Putamen (tissue), 1 donor: ENCODE results near the gene RC3H2.

ENCODE experiments used
- DNase-seq: peaks from one replicate; pipeline ENCODE4 v3.0.0-alpha.2; 2016; ENCODE audit warnings: low spot score

Gene RC3H2, protein sequence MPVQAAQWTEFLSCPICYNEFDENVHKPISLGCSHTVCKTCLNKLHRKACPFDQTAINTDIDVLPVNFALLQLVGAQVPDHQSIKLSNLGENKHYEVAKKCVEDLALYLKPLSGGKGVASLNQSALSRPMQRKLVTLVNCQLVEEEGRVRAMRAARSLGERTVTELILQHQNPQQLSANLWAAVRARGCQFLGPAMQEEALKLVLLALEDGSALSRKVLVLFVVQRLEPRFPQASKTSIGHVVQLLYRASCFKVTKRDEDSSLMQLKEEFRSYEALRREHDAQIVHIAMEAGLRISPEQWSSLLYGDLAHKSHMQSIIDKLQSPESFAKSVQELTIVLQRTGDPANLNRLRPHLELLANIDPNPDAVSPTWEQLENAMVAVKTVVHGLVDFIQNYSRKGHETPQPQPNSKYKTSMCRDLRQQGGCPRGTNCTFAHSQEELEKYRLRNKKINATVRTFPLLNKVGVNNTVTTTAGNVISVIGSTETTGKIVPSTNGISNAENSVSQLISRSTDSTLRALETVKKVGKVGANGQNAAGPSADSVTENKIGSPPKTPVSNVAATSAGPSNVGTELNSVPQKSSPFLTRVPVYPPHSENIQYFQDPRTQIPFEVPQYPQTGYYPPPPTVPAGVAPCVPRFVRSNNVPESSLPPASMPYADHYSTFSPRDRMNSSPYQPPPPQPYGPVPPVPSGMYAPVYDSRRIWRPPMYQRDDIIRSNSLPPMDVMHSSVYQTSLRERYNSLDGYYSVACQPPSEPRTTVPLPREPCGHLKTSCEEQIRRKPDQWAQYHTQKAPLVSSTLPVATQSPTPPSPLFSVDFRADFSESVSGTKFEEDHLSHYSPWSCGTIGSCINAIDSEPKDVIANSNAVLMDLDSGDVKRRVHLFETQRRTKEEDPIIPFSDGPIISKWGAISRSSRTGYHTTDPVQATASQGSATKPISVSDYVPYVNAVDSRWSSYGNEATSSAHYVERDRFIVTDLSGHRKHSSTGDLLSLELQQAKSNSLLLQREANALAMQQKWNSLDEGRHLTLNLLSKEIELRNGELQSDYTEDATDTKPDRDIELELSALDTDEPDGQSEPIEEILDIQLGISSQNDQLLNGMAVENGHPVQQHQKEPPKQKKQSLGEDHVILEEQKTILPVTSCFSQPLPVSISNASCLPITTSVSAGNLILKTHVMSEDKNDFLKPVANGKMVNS

DNA sequence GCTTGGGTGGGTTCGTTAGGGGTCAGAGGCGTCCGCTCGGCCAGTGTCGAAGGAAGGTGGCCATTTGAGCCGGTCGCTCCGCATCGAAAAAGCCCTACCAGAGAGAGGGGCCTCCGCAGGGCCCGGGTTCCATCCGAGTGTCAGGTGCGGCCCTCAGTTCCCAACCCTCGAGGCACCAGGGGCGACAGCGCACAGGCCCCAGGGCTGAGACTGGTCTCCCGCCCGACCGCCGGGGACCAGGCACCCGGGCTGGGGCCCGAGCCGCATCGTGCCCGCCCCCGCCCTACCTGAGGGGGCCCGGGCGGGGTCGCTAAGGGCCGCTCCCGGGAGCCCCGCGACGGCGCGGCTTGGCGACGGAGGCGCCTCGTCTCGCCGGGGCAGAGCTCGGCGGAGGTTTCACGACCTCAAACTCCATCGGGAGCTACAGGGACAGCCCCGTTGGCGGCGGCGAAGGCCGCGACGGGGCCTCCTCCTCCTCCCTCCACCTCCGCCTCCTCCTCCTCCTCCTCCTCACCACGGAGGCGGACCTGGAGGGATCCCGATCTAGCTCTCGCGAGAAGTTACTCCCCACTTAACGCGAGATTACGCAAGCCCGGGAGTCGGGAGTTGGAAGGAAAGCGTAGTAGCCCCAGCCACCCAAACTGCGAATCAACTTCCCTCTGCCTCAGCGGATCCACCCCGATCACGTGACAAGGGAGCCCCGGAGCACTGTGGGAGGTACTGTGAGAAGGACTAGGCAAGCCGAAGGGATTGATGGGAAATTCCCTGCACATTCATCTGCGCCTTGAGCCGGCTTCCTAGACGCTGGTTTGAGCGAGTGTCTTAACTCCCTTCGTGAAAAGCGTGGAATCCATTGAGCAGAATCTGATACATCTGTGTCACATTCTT lies at the start of gene RC3H2:
Gene RC3H2 (minus strand): TSS at position 537 of the 888 bp plus-strand sequence. CDS start 7,850 bp downstream, outside the sequence.
- DNase-seq = peak; percentile 100

- DNase-seq = no peak
Observed at GRCh38 chr9:122954253-122954691, 49.1 kb upstream of the RC3H2 start.

- DNase-seq = no peak
Observed at GRCh38 chr9:122951056-122951455, 45.9 kb upstream of the RC3H2 start.

- no peak for DNase-seq
Observed at GRCh38 chr9:122950263-122950662, 45.1 kb upstream of the RC3H2 start.

GRCh38 chr9:122949696-122950095 lies 44.5 kb upstream of the RC3H2 start:
- no peak for DNase-seq

DNA sequence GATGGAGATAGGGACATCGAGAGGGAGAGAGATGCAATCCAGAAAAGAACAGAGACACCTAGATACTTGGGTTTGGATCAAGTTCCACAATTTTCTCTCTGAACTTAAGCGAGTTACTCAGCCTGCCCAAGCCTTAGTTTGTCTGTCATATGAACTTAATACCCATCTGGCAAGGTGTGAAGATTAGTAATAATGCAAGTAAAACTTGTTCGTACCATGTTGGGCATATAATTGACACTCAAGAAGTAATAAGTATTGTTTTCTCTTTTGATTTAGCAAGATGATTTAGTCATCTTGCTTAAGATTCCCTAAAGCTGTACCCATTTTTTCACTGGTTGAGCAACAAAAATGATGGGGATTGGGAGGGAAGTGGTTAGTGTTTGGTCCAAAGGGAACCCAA lies 43.2 kb upstream of the RC3H2 start:
- no peak for DNase-seq

GRCh38 chr9:122946461-122947005 lies 41.4 kb upstream of the RC3H2 start:
- no peak for DNase-seq

- DNase-seq = no peak
Observed at GRCh38 chr9:122944960-122945888, 40.1 kb upstream of the RC3H2 start.

DNA sequence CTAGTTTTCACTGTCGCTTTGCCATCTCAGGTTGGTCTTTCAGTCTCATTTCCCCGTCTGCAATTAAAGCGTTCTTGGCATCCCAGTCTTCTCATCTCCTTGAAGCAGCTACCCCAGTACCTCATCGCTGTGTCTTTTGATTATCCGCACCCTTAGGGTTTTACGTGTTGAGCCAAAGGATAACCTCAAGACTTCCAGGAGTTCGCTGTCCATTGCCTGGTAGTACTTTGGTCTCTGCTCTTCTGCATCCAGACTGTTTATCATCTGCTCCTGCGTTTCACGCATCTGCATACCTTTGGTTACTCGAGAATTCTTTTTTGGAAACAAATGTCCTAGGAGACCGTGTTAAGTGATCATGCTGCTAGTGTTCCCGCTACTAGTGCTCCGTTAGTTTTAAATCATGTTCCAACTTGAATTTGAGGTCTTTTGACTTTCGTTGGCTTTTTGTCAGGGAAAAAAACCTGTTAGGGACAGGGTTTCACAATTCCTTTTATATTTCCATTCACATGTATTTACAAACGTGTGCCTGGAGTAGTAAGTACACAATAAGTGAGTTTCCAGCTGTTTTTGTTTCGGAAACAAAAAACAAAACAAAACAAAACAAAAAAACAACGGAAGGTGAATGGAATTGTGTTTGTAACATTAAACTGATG lies 36.5 kb upstream of the RC3H2 start:
- DNase-seq = peak; percentile 20

DNA sequence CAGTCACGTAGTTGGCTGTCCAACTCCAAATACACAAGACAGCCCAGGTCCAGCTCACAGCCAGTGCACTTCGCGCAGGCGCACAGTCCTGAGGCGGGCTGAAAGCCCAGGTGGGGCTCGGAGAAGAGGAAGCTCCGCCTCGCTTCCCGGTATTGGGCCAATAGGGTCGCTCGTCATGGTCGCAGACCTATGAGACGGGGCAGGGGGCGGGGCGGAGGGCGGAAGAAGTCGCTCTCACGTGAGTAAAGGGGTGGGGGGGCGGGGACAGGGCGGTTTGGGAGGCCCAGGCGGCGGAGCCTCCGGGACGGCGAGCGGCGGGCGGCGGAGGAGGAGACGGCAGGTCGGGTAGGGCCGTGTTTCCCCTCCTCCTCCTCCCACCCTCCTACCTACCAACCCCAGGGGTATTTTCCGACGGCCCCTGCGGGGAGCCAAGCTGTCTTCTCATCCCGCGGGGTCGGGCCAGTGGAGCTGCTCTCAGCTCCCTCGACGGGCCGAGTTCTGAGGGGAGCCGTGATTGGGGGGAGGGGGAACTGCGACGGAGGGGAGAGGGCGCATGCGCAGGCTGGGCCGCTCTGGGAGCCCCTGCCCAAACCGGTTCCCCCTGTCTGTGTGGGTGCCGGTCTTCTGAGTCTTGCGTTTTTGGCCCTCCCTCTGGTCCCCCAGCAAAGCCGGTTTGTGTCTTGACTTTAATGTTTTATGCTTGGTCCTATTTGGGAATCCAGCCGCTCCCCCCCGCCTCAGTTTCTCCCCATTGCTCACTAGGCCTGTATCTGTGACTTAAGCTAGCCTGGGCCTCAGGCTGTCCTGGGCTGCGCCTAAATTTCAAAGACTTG lies 35.8 kb upstream of the RC3H2 start, which contains the start of gene RABGAP1:
Gene RABGAP1 (plus strand): TSS at position 272 of the 833 bp plus-strand sequence. CDS start 16,040 bp downstream, outside the sequence.
- DNase-seq = peak; percentile 99

DNA sequence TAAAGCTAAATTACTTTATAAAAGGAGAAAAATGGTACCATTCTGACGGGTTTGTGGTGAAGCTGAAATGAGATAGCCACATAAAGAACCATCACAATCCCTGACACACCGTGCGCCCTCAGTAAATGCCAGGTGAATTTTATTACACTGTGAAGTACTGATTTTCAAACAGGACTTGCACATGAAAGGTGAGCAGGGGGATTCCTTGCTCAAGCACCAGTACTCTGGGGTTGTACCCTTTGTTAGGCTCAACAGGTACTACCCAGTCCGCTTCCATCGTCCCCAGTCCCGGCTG lies 35.2 kb upstream of the RC3H2 start:
- no peak for DNase-seq

DNA sequence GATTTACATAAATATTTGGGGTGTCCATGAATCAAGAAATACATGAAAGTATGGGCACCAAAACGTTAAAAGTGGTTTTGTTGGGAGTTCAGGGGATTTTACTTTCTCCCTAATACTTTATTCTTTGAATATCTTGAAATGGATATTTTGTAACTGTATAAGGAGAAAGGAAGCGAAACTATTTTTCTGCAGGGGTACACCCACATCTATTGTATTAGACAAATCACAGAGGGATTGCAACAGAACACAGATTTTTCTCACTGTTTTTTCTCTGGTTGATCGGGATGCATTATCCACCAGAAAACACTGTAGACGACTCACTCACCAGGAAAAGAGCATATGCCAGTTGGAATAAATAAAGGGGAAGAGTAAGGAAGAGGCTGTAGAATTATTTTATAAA lies 34.4 kb upstream of the RC3H2 start:
- DNase-seq = no peak

- DNase-seq = no peak
Observed at GRCh38 chr9:122936883-122937282, 31.7 kb upstream of the RC3H2 start.

DNA sequence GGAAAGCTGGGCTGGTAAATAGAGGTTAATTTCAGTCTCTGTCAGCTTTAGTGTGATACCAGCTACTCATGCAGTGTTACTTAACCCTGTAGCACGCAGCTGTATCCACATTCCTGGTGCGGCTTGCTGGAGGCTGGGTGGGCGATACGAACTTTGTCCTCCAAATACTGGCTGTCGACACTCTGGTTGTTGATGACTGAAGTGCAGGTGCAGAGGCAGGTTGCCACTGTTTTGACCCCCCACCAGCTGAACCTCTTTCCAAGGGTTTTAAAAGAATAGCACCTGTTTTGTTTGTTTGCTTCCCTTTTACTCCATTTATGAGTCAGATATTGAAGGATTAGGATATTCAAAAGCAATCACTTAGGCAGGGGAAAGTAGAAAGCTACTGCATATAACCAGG lies 31.3 kb upstream of the RC3H2 start:
- no peak for DNase-seq

DNA sequence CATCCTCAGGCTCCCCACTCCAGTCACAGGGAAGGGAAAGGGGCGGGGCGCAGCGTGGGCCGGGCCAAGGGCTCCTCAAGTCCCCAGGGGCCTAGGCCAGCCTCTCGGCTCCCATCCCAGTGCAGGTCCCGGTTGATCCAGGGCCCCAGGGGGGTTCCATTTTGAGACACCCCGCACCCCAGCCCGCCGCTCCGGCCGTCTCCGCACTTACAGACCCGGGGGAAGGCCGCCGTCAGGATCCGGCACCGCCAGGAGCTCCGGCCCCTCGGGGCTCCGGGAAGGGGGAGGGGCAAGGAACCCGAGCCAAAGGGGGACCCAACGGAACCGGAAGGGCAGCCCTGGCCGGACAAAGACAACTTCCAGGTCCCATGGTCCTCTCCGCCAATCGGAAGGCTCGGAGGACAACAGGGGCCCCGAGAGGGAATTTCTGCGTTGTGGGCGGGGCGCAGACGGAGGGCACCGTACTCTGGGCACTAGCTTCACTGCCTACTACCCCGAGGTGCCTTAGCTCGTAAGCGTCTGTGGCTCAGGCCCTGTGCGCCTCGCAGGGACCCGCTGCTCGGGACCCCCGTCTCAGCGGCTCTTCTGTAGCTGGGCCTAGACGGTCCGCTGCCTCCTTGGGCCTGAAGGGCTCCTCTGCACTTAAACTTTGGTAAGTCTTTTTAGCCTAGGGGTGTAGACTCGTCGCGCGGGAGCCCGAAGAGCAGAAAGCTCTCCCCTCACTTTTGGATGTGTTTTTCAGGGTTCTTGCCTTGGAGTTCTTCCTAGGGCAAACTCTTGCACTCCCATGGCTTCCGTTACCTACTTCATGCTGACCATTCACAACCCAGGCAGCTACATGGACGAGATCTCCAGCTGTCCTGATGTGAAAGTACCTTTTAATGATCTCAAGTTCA lies 26.3 kb upstream of the RC3H2 start, which contains the start of gene ZBTB26:
Gene ZBTB26 (minus strand): TSS at position 287 of the 896 bp plus-strand sequence. CDS start 11,578 bp downstream, outside the sequence.
- peak; percentile 97 for DNase-seq

DNA sequence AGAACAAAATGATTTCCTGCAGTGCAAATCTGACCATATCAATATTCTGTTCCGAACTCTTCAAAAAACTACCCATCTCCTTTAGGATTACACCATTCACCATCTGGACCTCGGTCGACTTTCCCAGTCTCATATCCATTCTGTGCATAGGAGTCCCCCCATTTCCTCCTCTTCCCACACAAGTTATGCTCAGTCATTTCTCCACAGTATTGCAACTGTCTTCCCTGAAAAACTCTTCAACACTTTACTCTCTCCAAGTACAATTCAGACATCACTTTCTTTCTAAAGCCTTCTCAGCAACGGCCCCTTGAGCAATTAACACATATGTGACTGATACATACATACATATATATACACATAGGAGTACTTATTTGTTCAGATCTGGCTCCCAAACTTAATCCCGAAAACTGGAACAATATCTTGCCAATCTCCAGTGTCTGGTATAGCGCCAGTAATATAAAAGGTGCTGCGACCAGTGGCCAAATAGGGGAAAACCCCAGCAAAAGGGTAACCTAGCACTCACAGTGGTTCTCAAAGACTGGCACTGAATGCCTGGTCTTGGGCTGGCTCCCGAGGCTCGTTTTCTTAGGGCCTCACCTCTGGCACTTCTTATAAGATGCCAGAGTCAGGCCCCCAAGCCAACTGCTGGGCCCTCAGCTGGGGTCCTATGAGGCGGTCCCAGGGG lies 25.5 kb upstream of the RC3H2 start:
- no peak for DNase-seq
